Panc1 (cell line): ENCODE data around the gene EIPR1.

Experiments
- CTCF ChIP-seq: fragments of 450-650 bp; IDR thresholded peaks from 2 replicates; pipeline ENCODE4 v1.5.1; 2017; ENCODE audit warnings: mild to moderate bottlenecking
- POLR2AphosphoS5 ChIP-seq: IDR thresholded peaks from 2 replicates; pipeline ENCODE4 v1.6.1; 2012; ENCODE audit warnings: mild to moderate bottlenecking, low read depth, low read length, moderate library complexity
- SIN3A ChIP-seq: IDR thresholded peaks from 2 replicates; pipeline ENCODE4 v1.6.1; 2012; ENCODE audit warnings: low read depth, mild to moderate bottlenecking, low read length, moderate library complexity, borderline replicate concordance; ENCODE audit not compliant: insufficient read depth

GRCh38 chr2:3418766-3419404, 41.3 kb upstream of the EIPR1 start:
- no peak for TF ChIP-seq CTCF
- TF ChIP-seq POLR2AphosphoS5: no peak
- TF ChIP-seq SIN3A: no peak
